GM12878 (cell line): ENCODE results near the gene MRC2. TPM values are rescaled to one million over a fixed set of nuclear protein-coding genes. Genes with fewer than 3 reads are reported as not detected.

Source experiments
- ATAC-seq: fragments of 200-7000 bp; cut with Tn5 transposase; 3 replicates; pipeline ENCODE4 v1.9.1; 2020; ENCODE audit warnings: mild to moderate bottlenecking, moderate library complexity
- BruUV-seq: library from RNA; stranded (reverse); fragments of 400-500 nt; replicated peaks from 2 replicates; lab custom pipeline; 2021; lab: Mats Ljungman, UMichigan
- CTCF ChIA-PET: fragments of 300-600 bp; sonication (Branson Sonifier 250); formaldehyde crosslinking; extraction: SDS; loops from one replicate; lab custom pipeline; 2021; ENCODE audit warnings: inconsistent platforms; lab: Yijun Ruan, JAX
- POLR2A ChIA-PET: fragments of 350-600 bp; formaldehyde crosslinking; extraction: SDS; loops from one replicate; lab custom pipeline; 2021; ENCODE audit warnings: inconsistent platforms; lab: Charles Lee
- RAD21 ChIA-PET: fragments of 300-600 bp; sonication (Branson Sonifier 250); formaldehyde crosslinking; loops from one replicate; lab custom pipeline; 2023; ENCODE audit warnings: antibody characterized with exemption; ENCODE audit not compliant: unreplicated experiment; lab: Charles Lee
- SMC1A ChIA-PET: fragments of 300-600 bp; sonication (Branson Sonifier 250); formaldehyde crosslinking; loops from one replicate; lab custom pipeline; 2023; ENCODE audit not compliant: unreplicated experiment, uncharacterized antibody; lab: Charles Lee
- DNase-seq: peaks from one replicate; pipeline ENCODE4 v3.0.0-alpha.2; 2011; ENCODE audit warnings: low read depth, low spot score
- FAIRE-seq: peaks from 3 replicates; lab custom pipeline; 2011; peaks lifted over from hg19 to GRCh38; lab: Jason Lieb, UNC
- H2AFZ ChIP-seq: 2 replicates; pipeline ENCODE4 v1.6.0; 2011; ENCODE audit warnings: low read depth, low read length, control low read depth; ENCODE audit not compliant: control insufficient read depth
- H3K27ac ChIP-seq: 2 replicates; pipeline ENCODE4 v1.5.1; 2011; ENCODE audit warnings: control low read depth; ENCODE audit not compliant: control insufficient read depth, insufficient read depth
- H3K27me3 ChIP-seq, 2 experiments: replicated peaks in 1 of 2; 2 replicates each; pipeline versions ENCODE4 v1.6.0 to v1.6.1; 2011; ENCODE audit warnings: low read length in 1 of 2; ENCODE audit not compliant: control insufficient read depth in 2 of 2, insufficient read depth in 2 of 2
- H3K36me3 ChIP-seq, 2 experiments: 2 replicates each; pipeline ENCODE4 v1.5.1; 2011; ENCODE audit warnings: low read length in 1 of 2; ENCODE audit not compliant: control insufficient read depth in 2 of 2, insufficient read depth in 2 of 2
- H3K4me1 ChIP-seq: 2 replicates; pipeline ENCODE4 v1.6.1; 2011; ENCODE audit warnings: mild to moderate bottlenecking, low read length, moderate library complexity, mixed read lengths; ENCODE audit not compliant: control insufficient read depth, insufficient read depth
- H3K4me2 ChIP-seq: 2 replicates; pipeline ENCODE4 v1.6.0; 2011; ENCODE audit warnings: control low read depth; ENCODE audit not compliant: control insufficient read depth, insufficient read depth
- H3K4me3 ChIP-seq: fragments of 200-600 bp; sonication (generic); 2 replicates; pipeline ENCODE4 v1.5.1; 2016
- H3K79me2 ChIP-seq: 2 replicates; pipeline ENCODE4 v1.6.0; 2011; ENCODE audit warnings: low read length; ENCODE audit not compliant: control insufficient read depth, insufficient read depth
- H3K9ac ChIP-seq: 2 replicates; pipeline ENCODE4 v1.8.0; 2011; ENCODE audit warnings: low read length, control low read depth, mixed read lengths; ENCODE audit not compliant: control insufficient read depth, insufficient read depth
- H3K9me3 ChIP-seq: replicated peaks from 3 replicates; pipeline ENCODE4 v1.5.1; 2011; ENCODE audit warnings: mild to moderate bottlenecking, low read length; ENCODE audit not compliant: control insufficient read depth, insufficient read depth
- H4K20me1 ChIP-seq: 2 replicates; pipeline ENCODE4 v1.6.0; 2011; ENCODE audit not compliant: control insufficient read depth, insufficient read depth
- ATF7 ChIP-seq: fragments of 450-650 bp; IDR thresholded peaks from 2 replicates; pipeline ENCODE4 v1.6.1; 2016; ENCODE audit warnings: low read depth, mild to moderate bottlenecking
- FOXK2 ChIP-seq: fragments of 450-650 bp; IDR thresholded peaks from 2 replicates; pipeline ENCODE4 v1.6.1; 2017; ENCODE audit warnings: mild to moderate bottlenecking, moderate library complexity
- HDAC2 ChIP-seq: fragments of 200-600 bp; sonication (generic); IDR thresholded peaks from 2 replicates; pipeline ENCODE4 v1.6.1; 2017
- HDAC6 ChIP-seq: fragments of 200-600 bp; sonication (generic); IDR thresholded peaks from one replicate; pipeline ENCODE4 v1.8.0; 2017; ENCODE audit warnings: antibody characterized with exemption; ENCODE audit not compliant: unreplicated experiment
- POU2F2 ChIP-seq: IDR thresholded peaks from 3 replicates; pipeline ENCODE4 v1.6.1; 2011; ENCODE audit warnings: low read depth, mild to moderate bottlenecking, low read length, borderline replicate concordance
- ZBTB4 ChIP-seq: fragments of 450-650 bp; formaldehyde crosslinking; IDR thresholded peaks from 2 replicates; pipeline ENCODE4 v1.4.0; 2022; ENCODE audit warnings: mild to moderate bottlenecking, moderate library complexity
- ZNF207 ChIP-seq: fragments of 450-650 bp; IDR thresholded peaks from 2 replicates; pipeline ENCODE4 v1.6.1; 2014; ENCODE audit warnings: antibody characterized with exemption, mild to moderate bottlenecking, borderline replicate concordance
- ZNF687 ChIP-seq: fragments of 450-650 bp; IDR thresholded peaks from 2 replicates; pipeline ENCODE4 v1.6.1; 2017; ENCODE audit warnings: mild to moderate bottlenecking, moderate library complexity
- WGBS: methylation state at CpG from one replicate; pipeline ENCODE4 v1.1.6; 2016; ENCODE audit warnings: low lambda C conversion rate; ENCODE audit not compliant: insufficient replicate concordance, insufficient coverage; ENCODE audit errors: missing lambda C conversion rate; 5-methylcytosine and 5-hydroxymethylcytosine counted together
- in situ Hi-C: fragments of 300-500 bp; cut with MboI; formaldehyde crosslinking; loops from 9 replicates; pipeline ENCODE4 v1.14.3; 2018; ENCODE audit warnings: mixed read lengths
- intact Hi-C: fragments of 100-400 bp; cut with micrococcal nuclease; formaldehyde crosslinking; loops from one replicate; pipeline ENCODE4 v1.14.2; 2022; ENCODE audit not compliant: unreplicated experiment
- polyA plus RNA-seq, 11 experiments: library from polyadenylated mRNA; depleted of rRNA in 4 of 11; unstranded in 6 of 11; stranded (reverse) in 5 of 11; fragments of >200 nt; fragmentation: Nextera tagmentation in 4 of 11; fragmentation: Illumina TruSeq in 1 of 11; extraction: Ambion mirVana in 4 of 11; extraction: Trizol in 1 of 11; gene quantifications; 1 replicate in 1 of 11; 2 replicates in 10 of 11; pipeline versions ENCODE4 v1.2.1 to v1.2.3, GENCODE V29; 2011 to 2016; ENCODE audit warnings: inconsistent platforms in 2 of 11, missing spikeins in 2 of 11, low read depth in 1 of 11
- total RNA-seq, 4 experiments: library from RNA; depleted of rRNA in 3 of 4; stranded (reverse); fragments of >200 nt in 3 of 4; fragmentation: Illumina TruSeq in 1 of 4; extraction: Trizol in 1 of 4; gene quantifications; 2 replicates each; pipeline versions ENCODE4 v1.2.1 to v1.2.3, GENCODE V29; 2013 to 2021

MRC2 gene
- total and polyA plus RNA-seq, 10 of the 15 experiments (the other 5 are each of a cell fraction or from before 2014, with no cell fraction given): 0.04 to 0.96 (median 0.30) TPM; not detected in 1

- Histone ChIP-seq H2AFZ (no peak overlapping the region), H3K4me3 (no peak overlapping the region), H3K4me2 (no peak overlapping the region), H3K9ac (no peak overlapping the region), H3K36me3 (no peaks in the 10 kb centered on the region), H3K27me3 (no peaks in the 10 kb centered on the region), H3K27ac (no peak overlapping the region), H3K4me1 (peaks cover 16% of the 10 kb centered on the region), H3K79me2 (no peaks in the 10 kb centered on the region), H3K9me3 (peaks cover 6% of the 10 kb centered on the region; the same call in 2 of the 3 replicates), H4K20me1 (no peaks in the 10 kb centered on the region)
- WGBS: 70% methylated on average over 1 of the region's 1 CpG
- BruUV-seq: no TSS peak
- no peak for FAIRE-seq
- no peak for TF ChIP-seq FOXK2
- TF ChIP-seq ATF7: no peak
- intact Hi-C loops: no loop called here
- no peak for DNase-seq
- CTCF ChIA-PET: no interaction called here
- in situ Hi-C loops: no loop called here
- RAD21 ChIA-PET: no interaction called here
- SMC1A ChIA-PET: no interaction called here
- POLR2A ChIA-PET: no interaction called here
- ATAC-seq: no peak
Measured at GRCh38 chr17:62656446-62656845, 29.0 kb downstream of the MRC2 start.

GRCh38 chr17:62657145-62657665 is 29.7 kb downstream of the MRC2 start:
- CTCF ChIA-PET: no interaction called here
- intact Hi-C loops: no loop called here
- WGBS: 98% methylated on average over 3 of the region's 3 CpGs

More at GRCh38 chr17:62657145-62657665, 29.7 kb downstream of the MRC2 start:
- ChIA-PET POLR2A (no interaction called here), SMC1A (no interaction called here), RAD21 (no interaction called here)
- Histone ChIP-seq H3K4me3 (no peak overlapping the region), H2AFZ (no peak overlapping the region), H4K20me1 (no peaks in the 10 kb centered on the region), H3K9me3 (peaks cover 6% of the 10 kb centered on the region; the same call in 2 of the 3 replicates), H3K9ac (no peak overlapping the region), H3K27ac (no peak overlapping the region), H3K4me1 (peaks cover 12% of the 10 kb centered on the region), H3K36me3 (no peaks in the 10 kb centered on the region), H3K79me2 (no peaks in the 10 kb centered on the region), H3K27me3 (no peaks in the 10 kb centered on the region; a peak in 1 of 4 replicates), H3K4me2 (no peak overlapping the region)
- FAIRE-seq (no peak), DNase-seq (no peak), ATAC-seq (no peak)
- no TSS peak for BruUV-seq
- TF ChIP-seq ZNF207 (no peak), POU2F2 (no peak), ZNF687 (no peak), HDAC6 (no peak), FOXK2 (no peak), HDAC2 (no peak), ZBTB4 (CRISPR knock-in tag) (no peak)
- in situ Hi-C loops: no loop called here
